ENCODE data around the gene EPHB2.

The EPHB2 gene

GRCh38 chr1:22804969-22805671 is 94.5 kb downstream of the EPHB2 start:
- no peak for DNase-seq

- DNase-seq, result no peak
Measured at GRCh38 chr1:22805672-22806038, 95.0 kb downstream of the EPHB2 start.

- DNase-seq, result no peak
Measured at GRCh38 chr1:22806584-22806983, 95.9 kb downstream of the EPHB2 start.

GRCh38 chr1:22807340-22807739 is 96.7 kb downstream of the EPHB2 start:
- no peak for DNase-seq

GRCh38 chr1:22808186-22808675 is 97.6 kb downstream of the EPHB2 start:
- DNase-seq, result no peak

GRCh38 chr1:22808676-22809483 is 98.2 kb downstream of the EPHB2 start:
- no peak for DNase-seq

- DNase-seq, result no peak
Measured at GRCh38 chr1:22809783-22810182, 99.1 kb downstream of the EPHB2 start.

- no peak for DNase-seq
Measured at GRCh38 chr1:22810378-22810777, 99.7 kb downstream of the EPHB2 start.

GRCh38 chr1:22812092-22812880 is 101.6 kb downstream of the EPHB2 start:
- DNase-seq, result no peak

- DNase-seq, result no peak
Measured at GRCh38 chr1:22812993-22813790, 102.6 kb downstream of the EPHB2 start.

GRCh38 chr1:22814176-22815042 is 103.8 kb downstream of the EPHB2 start:
- DNase-seq, result no peak

- no peak for DNase-seq
Measured at GRCh38 chr1:22815043-22815365, 104.4 kb downstream of the EPHB2 start.

- no peak for DNase-seq
Measured at GRCh38 chr1:22815421-22816066, 104.9 kb downstream of the EPHB2 start.

- DNase-seq, result no peak
Measured at GRCh38 chr1:22816067-22816775, 105.6 kb downstream of the EPHB2 start.

GRCh38 chr1:22816803-22817202 is 106.2 kb downstream of the EPHB2 start:
- DNase-seq, result no peak

- DNase-seq, result no peak
Measured at GRCh38 chr1:22817462-22817861, 106.8 kb downstream of the EPHB2 start.

- DNase-seq, result no peak
Measured at GRCh38 chr1:22818061-22818770, 107.6 kb downstream of the EPHB2 start.

- no peak for DNase-seq
Measured at GRCh38 chr1:22819361-22819760, 108.7 kb downstream of the EPHB2 start.

GRCh38 chr1:22821027-22821426 is 110.4 kb downstream of the EPHB2 start:
- DNase-seq, result no peak

GRCh38 chr1:22822371-22822770 is 111.7 kb downstream of the EPHB2 start:
- no peak for DNase-seq

Measured in activated CD4-positive, alpha-beta T cell treated with anti-CD3 and anti-CD28 coated beads for 48 hours (primary cell).